ENCODE measurements around the gene ZNF236.
"Not testable (repeated sequence)": the region's sequence is repeated elsewhere in the genome, so short reads cannot be mapped to it uniquely, and the experiment has no call there.

The ZNF236 gene

DNA sequence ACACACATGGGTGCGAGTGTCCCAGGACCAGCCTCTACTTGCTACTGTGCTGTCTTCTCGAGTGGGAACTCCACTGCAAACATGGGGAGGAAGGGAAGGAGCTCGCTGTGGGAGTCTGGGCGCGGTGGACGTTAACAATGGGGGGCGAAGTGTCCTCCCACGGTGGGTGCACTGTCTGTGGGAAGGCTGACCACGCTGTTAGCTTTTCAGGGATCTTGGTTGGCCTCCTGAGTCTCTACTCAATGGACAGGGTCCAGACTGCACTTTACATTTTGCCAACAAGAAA lies 163.5 kb downstream of the ZNF236 start:
- Histone ChIP-seq H3K36me3 (ENCODE audit: insufficient read depth, insufficient read length, low read length) (no peaks in the 10 kb centered on the region), H3K4me3 (ENCODE audit: insufficient read length, low read depth) (no peak overlapping the region), H3K4me1 (ENCODE audit: insufficient read depth, insufficient read length) (no peaks in the 10 kb centered on the region), H3K9me3 (ENCODE audit: insufficient read depth, low read length) (no peaks in the 10 kb centered on the region), H3K27me3 (ENCODE audit: insufficient read depth, insufficient read length) (no peaks in the 10 kb centered on the region), H3K9ac (ENCODE audit: insufficient read length, low read depth) (no peak overlapping the region)
- no peak for TF ChIP-seq ZNF274 (IDR thresholded peaks at IDR 0.05; ENCODE audit: low read depth, low read length)
- no peak for TF ChIP-seq SUZ12 (IDR thresholded peaks at IDR 0.05; ENCODE audit: extremely low read depth, insufficient read depth, insufficient read length)
- no peak for TF ChIP-seq YY1 (IDR thresholded peaks at IDR 0.05; ENCODE audit: insufficient read depth, insufficient read length)
- DNase-seq (ENCODE audit: low read depth, low spot score) = no peak

DNA sequence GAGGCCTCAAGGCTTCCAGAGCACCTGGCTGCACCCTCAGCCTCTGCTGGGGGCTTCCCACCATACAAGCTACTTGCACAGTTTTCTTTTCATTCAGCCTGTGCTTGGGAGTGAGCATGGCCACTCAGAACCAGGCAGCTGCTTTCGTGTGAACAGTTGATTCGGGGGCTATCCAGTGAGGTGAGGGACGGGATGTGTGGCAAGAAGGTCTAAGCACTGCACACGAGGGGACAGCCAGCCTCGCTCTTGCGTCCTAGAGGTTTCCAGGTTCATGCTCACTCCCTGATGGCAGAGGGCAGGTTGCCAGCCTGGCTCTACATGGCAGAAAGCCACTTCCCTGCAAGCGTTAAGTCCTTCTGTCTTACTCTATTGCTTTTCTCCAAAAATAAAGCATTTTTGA lies 164.0 kb downstream of the ZNF236 start:
- TF ChIP-seq SUZ12 (IDR thresholded peaks at IDR 0.05; ENCODE audit: extremely low read depth, insufficient read depth, insufficient read length) = no peak
- TF ChIP-seq YY1 (IDR thresholded peaks at IDR 0.05; ENCODE audit: insufficient read depth, insufficient read length) = no peak
- no peak for TF ChIP-seq ZNF274 (IDR thresholded peaks at IDR 0.05; ENCODE audit: low read depth, low read length)
- H3K9ac ChIP-seq (ENCODE audit: insufficient read length, low read depth) = no peak overlapping the region
- no peaks in the 10 kb centered on the region for H3K4me1 ChIP-seq (ENCODE audit: insufficient read depth, insufficient read length)
- H3K4me3 ChIP-seq (ENCODE audit: insufficient read length, low read depth) = no peak overlapping the region
- no peaks in the 10 kb centered on the region for H3K36me3 ChIP-seq (ENCODE audit: insufficient read depth, insufficient read length, low read length)
- DNase-seq (ENCODE audit: low read depth, low spot score) = no peak
- no peaks in the 10 kb centered on the region for H3K9me3 ChIP-seq (ENCODE audit: insufficient read depth, low read length)
- H3K27me3 ChIP-seq (ENCODE audit: insufficient read depth, insufficient read length) = no peaks in the 10 kb centered on the region

DNA sequence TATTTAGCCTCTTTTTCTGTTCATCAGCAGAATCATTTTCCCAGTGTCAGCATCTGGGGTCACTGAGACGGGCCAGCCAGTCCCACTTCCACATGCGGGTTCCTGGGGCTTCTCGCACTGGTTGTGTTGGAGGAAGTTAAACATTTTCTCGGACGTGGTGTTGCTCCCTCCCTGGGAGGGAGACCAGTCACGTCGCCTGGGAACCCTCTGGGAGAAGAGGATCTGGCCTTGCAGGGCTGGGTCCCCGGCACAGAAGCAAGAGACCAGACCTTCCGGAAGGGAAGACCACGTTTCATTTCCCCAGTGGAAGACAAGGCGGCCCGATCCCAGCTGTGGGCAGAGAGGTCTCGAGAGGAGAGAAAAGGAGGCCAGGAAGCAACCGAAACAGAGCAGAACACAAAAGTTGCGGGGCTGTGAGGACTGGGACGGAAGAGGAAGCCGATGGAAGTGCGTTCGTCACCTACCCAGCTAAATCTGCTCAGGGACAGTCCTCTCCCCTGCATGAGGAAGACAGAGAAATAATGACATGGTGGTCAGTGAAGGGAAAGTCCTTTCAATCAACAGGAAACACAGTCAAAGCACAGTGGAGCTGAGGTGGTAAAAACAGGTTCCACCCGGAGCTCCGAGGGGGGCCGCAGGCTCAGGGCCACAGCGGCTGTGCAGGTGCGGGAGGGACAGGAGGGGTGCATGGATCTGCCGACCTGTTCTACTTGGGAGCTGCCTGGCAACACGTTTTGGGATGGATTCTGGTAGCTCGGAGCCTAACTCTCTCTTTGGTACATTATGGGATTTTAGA lies 165.9 kb downstream of the ZNF236 start:
- TF ChIP-seq ZNF274 (IDR thresholded peaks at IDR 0.05; ENCODE audit: low read depth, low read length) = no peak
- TF ChIP-seq SUZ12 (IDR thresholded peaks at IDR 0.05; ENCODE audit: extremely low read depth, insufficient read depth, insufficient read length) = no peak
- no peak for TF ChIP-seq YY1 (IDR thresholded peaks at IDR 0.05; ENCODE audit: insufficient read depth, insufficient read length)
- Histone ChIP-seq H3K9ac (ENCODE audit: insufficient read length, low read depth) (no peak overlapping the region), H3K9me3 (ENCODE audit: insufficient read depth, low read length) (no peaks in the 10 kb centered on the region), H3K36me3 (ENCODE audit: insufficient read depth, insufficient read length, low read length) (no peaks in the 10 kb centered on the region), H3K4me1 (ENCODE audit: insufficient read depth, insufficient read length) (peaks cover 2% of the 10 kb centered on the region), H3K4me3 (ENCODE audit: insufficient read length, low read depth) (no peak overlapping the region), H3K27me3 (ENCODE audit: insufficient read depth, insufficient read length) (no peaks in the 10 kb centered on the region)
- DNase-seq (ENCODE audit: low read depth, low spot score) = no peak

DNA sequence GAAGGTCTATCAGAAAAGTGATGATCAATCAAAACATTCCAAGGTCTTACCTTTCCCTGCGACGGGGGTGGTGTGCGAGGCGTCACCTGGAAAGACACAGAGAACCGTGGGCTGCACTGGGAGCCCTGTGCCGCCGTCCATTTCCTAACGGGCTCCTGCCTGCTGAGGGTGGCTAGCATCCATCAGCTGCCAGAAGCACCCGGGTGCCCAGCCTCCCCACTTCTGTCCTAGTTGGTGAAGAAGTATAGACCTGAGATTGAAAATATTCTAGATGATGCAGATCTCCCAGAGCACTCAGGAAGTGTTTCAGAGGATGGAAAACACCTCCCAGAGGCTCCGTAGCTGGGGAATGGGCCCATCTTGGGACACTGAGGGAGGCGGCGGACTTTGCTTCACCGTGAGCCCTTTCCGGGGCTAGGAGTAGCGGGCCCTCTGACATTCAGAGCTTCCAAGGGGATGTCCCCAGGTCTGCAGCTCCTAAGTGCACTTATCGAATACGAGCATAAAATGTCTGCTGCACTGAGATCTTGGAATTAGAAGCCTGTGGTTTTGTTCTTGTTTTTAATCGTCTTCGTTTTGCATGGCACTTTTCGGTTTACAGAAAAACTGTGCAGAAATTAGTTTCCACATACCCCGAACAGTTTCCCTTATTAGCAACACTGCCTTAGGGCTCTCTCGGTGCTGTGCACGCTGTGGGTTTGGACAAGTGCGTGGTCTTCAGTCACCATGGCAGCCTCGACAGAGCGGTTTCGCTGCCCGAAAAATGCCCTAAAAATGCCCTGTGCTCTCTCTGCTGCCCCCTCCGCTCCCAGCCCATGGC lies 166.7 kb downstream of the ZNF236 start:
- no peak for DNase-seq (ENCODE audit: low read depth, low spot score)
- Histone ChIP-seq H3K9me3 (ENCODE audit: insufficient read depth, low read length) (no peaks in the 10 kb centered on the region), H3K9ac (ENCODE audit: insufficient read length, low read depth) (no peak overlapping the region), H3K4me3 (ENCODE audit: insufficient read length, low read depth) (no peak overlapping the region), H3K27me3 (ENCODE audit: insufficient read depth, insufficient read length) (no peaks in the 10 kb centered on the region), H3K36me3 (ENCODE audit: insufficient read depth, insufficient read length, low read length) (no peaks in the 10 kb centered on the region), H3K4me1 (ENCODE audit: insufficient read depth, insufficient read length) (peaks cover 2% of the 10 kb centered on the region)
- no peak for TF ChIP-seq SUZ12 (IDR thresholded peaks at IDR 0.05; ENCODE audit: extremely low read depth, insufficient read depth, insufficient read length)
- no peak for TF ChIP-seq ZNF274 (IDR thresholded peaks at IDR 0.05; ENCODE audit: low read depth, low read length)
- no peak for TF ChIP-seq YY1 (IDR thresholded peaks at IDR 0.05; ENCODE audit: insufficient read depth, insufficient read length)

DNA sequence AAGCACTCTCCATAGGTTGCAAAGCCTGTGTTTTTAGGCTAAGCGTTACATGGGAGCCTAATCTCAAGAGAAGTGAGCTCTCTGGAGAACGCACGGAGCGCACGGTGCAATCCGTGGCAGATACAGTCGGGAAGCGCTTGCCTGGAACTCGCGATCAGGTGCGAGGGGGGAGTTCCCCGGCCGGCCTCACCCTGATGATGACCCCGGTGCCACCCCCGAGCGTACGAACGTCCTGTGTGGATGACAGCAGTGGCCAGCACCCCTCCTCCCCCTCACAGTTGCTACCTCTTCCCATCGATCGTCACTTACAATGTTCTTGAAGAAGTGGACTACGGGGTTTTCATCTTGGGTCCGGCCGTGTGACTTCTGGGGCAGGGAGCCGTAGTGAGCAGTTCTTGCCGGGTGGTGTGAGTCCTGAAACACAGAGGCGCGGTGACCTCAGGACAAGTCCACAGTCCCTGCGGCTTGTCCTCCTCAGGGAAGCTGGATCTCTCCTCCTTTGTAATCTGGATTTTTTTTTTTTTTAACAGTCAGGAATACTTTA lies 167.4 kb downstream of the ZNF236 start:
- Histone ChIP-seq H3K27me3 (ENCODE audit: insufficient read depth, insufficient read length) (no peaks in the 10 kb centered on the region), H3K9ac (ENCODE audit: insufficient read length, low read depth) (no peak overlapping the region), H3K9me3 (ENCODE audit: insufficient read depth, low read length) (no peaks in the 10 kb centered on the region), H3K4me1 (ENCODE audit: insufficient read depth, insufficient read length) (peaks cover 2% of the 10 kb centered on the region), H3K36me3 (ENCODE audit: insufficient read depth, insufficient read length, low read length) (no peaks in the 10 kb centered on the region), H3K4me3 (ENCODE audit: insufficient read length, low read depth) (no peak overlapping the region)
- TF ChIP-seq YY1 (IDR thresholded peaks at IDR 0.05; ENCODE audit: insufficient read depth, insufficient read length) (no peak), ZNF274 (IDR thresholded peaks at IDR 0.05; ENCODE audit: low read depth, low read length) (no peak), SUZ12 (IDR thresholded peaks at IDR 0.05; ENCODE audit: extremely low read depth, insufficient read depth, insufficient read length) (no peak)
- no peak for DNase-seq (ENCODE audit: low read depth, low spot score)

DNA sequence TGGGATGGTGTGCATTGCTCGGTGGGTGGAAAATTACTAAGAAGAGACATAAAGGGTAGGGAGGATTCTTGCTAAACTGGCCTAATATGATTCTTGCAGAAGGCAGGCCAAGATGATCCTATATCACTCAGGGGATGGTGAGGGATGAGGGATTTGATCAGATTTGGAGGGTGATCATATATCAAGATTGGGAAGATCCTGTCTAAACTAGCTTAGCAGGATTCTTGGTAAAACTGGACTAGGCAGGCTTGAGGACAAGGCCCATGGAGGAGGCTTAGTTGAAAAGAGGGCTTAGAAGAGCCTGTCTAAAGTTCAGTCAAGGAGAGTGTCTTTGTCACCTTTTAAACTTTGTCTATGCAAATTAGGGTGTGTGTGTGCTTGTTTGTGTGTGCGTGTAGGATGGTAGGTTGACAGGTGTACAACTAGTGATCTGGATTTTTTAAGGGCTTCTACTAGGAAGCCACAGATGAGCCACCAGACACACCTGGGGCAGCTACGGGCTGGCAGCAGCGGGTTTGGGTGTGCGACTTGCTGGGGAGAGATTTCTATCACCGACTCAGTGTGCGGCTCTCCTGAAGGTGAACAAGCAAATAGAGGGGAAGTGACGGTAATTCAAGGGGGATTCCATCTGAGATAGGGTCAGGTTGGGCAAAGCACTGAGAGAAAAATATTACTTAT lies 168.1 kb downstream of the ZNF236 start:
- not testable (repeated sequence) for DNase-seq (ENCODE audit: low read depth, low spot score); H3K9ac ChIP-seq (ENCODE audit: insufficient read length, low read depth); H3K36me3 ChIP-seq (ENCODE audit: insufficient read depth, insufficient read length, low read length); H3K9me3 ChIP-seq (ENCODE audit: insufficient read depth, low read length); H3K27me3 ChIP-seq (ENCODE audit: insufficient read depth, insufficient read length); H3K4me1 ChIP-seq (ENCODE audit: insufficient read depth, insufficient read length); H3K4me3 ChIP-seq (ENCODE audit: insufficient read length, low read depth)

Measured in NT2/D1 (cell line).